HG02981 (cell line): ENCODE results near the gene SPATA13.

ENCODE experiments used
- ATAC-seq: cut with Tn5 transposase; IDR thresholded peaks from one replicate; pipeline ENCODE4 v1.9.1; 2021; ENCODE audit warnings: mild to moderate bottlenecking, moderate library complexity; ENCODE audit not compliant: unreplicated experiment

Gene SPATA13

GRCh38 chr13:24250376-24251057, 90.0 kb downstream of the SPATA13 start:
- ATAC-seq = no peak

DNA sequence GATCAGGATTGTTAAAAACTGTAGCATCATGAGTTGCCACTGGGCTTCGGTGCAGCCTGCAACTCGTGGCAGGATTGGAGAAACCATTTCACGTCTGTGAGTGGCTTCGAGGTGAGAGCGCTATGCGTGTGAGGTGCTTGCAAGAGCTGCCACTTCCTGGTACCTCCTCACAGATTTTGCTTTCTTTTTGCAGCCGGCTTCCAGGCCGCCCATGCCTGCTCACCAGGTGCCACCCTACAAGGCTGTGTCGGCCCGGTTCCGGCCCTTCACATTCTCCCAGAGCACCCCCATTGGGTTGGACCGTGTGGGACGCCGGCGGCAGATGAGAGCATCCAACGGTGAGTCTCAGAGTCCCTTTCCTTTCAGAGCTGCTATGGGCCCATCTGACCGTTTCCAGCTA, 91.0 kb downstream of the SPATA13 start:
- ATAC-seq = no peak

DNA sequence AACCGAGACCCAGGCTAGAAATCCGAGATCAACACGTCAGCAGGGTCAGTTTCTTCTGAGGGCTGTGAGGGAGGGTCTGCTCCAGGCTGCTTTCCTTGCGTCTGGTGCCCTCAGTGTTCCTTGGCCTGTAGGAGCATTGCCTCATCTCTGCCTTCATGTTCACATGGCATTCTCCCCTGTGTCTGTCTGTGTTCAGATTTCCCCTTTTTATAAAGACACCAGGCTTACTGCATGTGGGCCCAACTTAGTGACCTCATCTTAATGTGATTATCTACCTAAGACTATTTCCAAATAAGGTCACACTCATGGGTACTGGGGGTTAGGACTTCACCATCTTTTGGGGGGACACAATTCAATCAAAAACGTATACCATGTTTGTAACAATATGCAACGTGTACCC, 91.6 kb downstream of the SPATA13 start:
- ATAC-seq = no peak

GRCh38 chr13:24253520-24254145, 93.1 kb downstream of the SPATA13 start:
- no peak for ATAC-seq

DNA sequence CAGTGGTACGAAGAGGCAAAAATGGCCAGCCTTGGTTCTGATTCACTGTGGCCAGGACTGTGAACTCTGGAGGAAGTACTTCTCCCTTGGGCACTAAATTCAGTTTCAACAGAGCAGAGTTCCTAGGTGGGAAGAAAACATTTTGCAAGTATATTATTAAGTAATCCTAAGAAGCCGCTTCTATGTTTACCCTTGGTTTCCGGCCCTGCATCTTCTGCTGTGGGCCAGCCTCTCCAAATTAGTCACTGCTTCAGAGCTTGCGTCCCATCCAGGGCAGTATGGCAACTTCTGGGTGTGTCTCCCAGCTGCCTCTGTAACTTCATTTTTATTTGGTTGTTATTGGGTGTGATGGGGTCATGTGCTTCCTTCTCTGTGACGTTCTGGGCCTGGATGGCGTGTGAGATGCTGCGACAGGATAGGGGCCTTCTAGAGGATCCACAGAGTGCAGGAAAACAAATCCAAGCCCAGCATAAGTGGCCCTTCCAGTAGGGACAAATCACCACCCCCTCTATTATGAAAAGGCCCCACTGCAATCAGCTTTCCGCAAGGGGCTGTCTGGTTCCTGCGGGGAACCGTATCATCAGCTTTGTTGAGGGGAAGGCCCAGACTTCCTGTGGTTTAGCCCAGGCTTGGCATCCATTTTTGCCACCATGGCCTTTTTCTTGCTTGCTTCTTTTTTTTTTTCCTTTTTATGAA, 93.8 kb downstream of the SPATA13 start:
- ATAC-seq = peak; percentile 60

- ATAC-seq = no peak
These were observed 97.0 kb downstream of the SPATA13 start for GRCh38 chr13:24257497-24257896.

DNA sequence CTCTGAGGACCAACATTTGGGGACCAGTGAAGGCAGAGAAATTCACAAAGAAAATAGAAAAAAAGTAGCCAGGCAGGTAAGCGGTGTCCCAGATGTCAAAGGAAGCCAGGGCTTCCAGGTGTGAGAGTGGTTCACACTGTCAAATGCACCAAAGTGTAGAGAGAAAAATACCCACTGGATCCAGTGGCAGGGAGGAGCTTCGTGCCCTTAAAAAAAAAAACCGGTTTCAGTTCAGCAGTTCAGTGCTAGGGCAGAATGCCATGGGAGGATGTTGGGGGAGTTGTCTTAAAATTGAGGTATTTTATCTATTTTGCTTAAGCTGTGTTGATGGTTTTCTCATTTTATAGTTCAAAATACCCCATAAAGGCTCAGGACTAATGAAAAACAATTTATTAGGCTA, 101.0 kb downstream of the SPATA13 start:
- ATAC-seq = no peak

GRCh38 chr13:24263632-24264031, 103.1 kb downstream of the SPATA13 start:
- no peak for ATAC-seq

DNA sequence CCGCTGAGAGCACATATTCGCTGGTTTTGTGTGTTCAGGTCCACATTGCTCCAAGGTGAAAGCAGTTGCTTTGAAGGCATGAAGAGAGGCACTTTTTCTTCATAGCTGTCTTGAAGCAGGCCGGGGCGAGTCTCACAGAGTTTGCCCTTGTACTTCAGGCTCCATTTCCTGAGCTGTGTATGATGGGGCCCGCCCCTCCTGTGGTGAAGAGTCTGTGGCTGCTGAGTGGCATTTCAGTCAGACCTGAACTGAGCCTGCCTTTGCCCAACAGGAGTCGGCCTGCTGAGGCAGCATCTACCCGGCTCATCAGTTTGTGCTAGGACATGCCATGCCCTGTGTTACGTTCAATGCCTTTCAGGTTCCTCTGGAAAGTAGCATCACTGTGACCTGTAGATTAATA, 104.5 kb downstream of the SPATA13 start:
- peak; percentile 79 for ATAC-seq

GRCh38 chr13:24265453-24265852, 104.9 kb downstream of the SPATA13 start:
- no peak for ATAC-seq

GRCh38 chr13:24267274-24267673, 106.8 kb downstream of the SPATA13 start:
- no peak for ATAC-seq

- no peak for ATAC-seq
These were observed 107.3 kb downstream of the SPATA13 start for GRCh38 chr13:24267801-24268200.

GRCh38 chr13:24269821-24270220, 109.3 kb downstream of the SPATA13 start:
- ATAC-seq = no peak

DNA sequence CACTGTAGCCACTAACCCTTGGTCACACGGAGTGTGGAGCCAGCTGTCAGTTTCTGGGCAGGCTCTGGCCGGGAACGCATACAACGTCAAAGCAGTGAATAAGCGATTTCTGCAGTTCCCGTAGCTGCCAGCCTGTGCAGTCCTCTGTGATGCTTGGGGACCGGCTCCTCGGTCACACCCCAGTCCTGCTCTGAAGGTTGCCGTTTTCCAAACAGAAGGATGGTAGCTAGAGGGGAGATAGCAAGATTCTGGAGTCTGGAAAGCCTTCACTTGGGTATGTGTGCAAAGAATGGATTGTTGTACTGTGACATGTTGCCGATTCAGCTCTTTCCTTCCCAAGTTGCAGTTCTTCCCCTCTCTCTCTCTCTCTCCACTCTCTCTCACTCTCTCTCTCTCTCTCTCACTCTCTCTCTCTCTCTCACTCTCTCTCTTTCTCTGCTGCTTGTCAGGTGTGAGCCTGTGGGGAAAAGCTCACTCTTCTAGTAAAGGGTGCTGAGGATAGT, 110.2 kb downstream of the SPATA13 start:
- peak; percentile 46 for ATAC-seq

GRCh38 chr13:24271231-24271600, 110.7 kb downstream of the SPATA13 start:
- no peak for ATAC-seq

- peak; percentile 44 for ATAC-seq
These were observed 111.3 kb downstream of the SPATA13 start for GRCh38 chr13:24271601-24272451.

DNA sequence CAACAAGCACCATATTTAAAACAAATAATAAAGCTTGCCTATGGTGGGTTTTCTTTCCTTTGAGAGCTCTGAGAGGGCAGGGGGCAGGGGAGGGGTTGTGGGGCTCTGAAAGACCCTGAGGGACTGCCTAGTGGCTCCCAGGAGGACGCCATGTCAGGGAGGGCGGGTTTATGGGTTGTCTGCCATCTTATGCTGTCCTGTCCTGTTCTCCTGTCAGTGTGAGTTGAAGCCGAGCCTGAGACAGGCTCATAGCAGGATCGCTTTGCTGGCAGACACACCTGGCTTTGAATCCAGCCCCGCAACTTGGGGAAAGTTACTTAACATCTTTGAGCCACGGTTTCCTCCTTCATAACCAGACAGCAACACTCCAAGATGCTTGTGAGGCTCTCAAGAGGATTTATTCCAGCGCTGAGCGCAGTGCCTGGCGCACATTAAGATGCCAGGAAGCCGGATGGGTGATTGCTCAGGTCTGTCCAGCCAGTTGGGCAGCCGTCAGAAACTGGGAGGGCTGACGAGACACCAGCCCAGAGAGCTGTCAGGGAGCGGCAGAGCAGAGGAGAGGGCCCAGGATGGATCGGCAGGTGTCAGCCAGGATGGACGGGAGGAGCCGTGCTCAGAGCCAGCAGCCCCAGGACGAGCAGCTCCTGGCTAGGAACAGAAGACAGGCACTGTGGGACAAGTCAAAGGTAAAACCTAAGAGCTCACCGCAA, 112.1 kb downstream of the SPATA13 start:
- no peak for ATAC-seq

DNA sequence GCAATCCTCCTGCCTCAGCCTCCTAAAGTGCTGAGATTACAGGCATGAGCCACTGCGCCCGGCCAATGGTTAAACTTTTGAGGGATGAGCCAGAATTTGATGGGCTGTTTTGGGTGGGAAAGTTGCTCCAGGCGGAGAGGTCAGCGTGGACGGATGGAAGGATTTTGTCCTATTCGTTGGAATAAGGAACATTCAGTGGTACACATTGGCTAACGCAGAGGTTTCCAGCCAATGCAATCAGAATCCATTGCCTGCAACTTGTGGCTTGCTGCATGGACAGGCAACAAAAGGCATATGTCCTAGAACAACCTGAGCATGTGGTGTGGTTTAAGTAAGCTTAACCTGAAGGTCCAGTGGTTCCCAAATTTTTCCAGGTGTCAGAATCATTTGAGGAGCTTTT, 113.4 kb downstream of the SPATA13 start:
- ATAC-seq = no peak

- peak; percentile 47 for ATAC-seq
These were observed 114.0 kb downstream of the SPATA13 start for GRCh38 chr13:24274452-24275021.

- no peak for ATAC-seq
These were observed 114.5 kb downstream of the SPATA13 start for GRCh38 chr13:24275041-24275440.
